ENCODE measurements around the gene HCAR1.

DNA sequence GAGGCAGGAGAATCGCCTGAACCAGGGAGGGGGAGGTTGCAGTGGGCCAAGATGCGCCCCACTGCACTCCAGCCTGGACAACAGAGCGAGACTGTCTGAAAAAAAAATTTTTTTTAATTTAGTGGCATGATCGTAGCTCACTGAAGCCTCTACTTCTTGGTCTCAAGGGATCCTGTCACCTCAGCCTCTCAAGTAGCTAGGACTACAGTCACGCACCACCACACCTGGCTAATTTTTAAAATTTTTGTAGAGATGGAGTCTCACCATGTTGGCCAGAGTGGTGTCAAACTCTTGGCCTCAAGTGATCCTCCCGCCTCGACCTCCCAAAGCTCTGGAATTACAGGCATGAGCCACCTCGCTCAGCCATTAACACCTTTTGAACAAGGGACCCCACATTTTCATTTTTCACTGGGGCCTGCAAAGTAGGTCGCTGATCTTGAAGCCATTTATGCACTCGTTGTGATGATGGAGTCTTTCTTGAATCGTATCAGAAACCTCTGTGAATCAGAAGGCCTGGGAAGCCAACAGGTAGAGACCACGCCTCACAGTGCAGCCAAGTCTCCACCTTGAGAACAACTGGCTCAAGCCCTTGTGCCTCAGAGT lies 5.9 kb downstream of the HCAR1 start:
- TF ChIP-seq, protein P1, sequence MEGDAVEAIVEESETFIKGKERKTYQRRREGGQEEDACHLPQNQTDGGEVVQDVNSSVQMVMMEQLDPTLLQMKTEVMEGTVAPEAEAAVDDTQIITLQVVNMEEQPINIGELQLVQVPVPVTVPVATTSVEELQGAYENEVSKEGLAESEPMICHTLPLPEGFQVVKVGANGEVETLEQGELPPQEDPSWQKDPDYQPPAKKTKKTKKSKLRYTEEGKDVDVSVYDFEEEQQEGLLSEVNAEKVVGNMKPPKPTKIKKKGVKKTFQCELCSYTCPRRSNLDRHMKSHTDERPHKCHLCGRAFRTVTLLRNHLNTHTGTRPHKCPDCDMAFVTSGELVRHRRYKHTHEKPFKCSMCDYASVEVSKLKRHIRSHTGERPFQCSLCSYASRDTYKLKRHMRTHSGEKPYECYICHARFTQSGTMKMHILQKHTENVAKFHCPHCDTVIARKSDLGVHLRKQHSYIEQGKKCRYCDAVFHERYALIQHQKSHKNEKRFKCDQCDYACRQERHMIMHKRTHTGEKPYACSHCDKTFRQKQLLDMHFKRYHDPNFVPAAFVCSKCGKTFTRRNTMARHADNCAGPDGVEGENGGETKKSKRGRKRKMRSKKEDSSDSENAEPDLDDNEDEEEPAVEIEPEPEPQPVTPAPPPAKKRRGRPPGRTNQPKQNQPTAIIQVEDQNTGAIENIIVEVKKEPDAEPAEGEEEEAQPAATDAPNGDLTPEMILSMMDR (IDR thresholded peaks at IDR 0.05; ENCODE audit: insufficient read depth, low read length) = no peak
- TF ChIP-seq GABPA (IDR thresholded peaks at IDR 0.05; ENCODE audit: low read depth) = no peak
- TF ChIP-seq, protein P2, sequence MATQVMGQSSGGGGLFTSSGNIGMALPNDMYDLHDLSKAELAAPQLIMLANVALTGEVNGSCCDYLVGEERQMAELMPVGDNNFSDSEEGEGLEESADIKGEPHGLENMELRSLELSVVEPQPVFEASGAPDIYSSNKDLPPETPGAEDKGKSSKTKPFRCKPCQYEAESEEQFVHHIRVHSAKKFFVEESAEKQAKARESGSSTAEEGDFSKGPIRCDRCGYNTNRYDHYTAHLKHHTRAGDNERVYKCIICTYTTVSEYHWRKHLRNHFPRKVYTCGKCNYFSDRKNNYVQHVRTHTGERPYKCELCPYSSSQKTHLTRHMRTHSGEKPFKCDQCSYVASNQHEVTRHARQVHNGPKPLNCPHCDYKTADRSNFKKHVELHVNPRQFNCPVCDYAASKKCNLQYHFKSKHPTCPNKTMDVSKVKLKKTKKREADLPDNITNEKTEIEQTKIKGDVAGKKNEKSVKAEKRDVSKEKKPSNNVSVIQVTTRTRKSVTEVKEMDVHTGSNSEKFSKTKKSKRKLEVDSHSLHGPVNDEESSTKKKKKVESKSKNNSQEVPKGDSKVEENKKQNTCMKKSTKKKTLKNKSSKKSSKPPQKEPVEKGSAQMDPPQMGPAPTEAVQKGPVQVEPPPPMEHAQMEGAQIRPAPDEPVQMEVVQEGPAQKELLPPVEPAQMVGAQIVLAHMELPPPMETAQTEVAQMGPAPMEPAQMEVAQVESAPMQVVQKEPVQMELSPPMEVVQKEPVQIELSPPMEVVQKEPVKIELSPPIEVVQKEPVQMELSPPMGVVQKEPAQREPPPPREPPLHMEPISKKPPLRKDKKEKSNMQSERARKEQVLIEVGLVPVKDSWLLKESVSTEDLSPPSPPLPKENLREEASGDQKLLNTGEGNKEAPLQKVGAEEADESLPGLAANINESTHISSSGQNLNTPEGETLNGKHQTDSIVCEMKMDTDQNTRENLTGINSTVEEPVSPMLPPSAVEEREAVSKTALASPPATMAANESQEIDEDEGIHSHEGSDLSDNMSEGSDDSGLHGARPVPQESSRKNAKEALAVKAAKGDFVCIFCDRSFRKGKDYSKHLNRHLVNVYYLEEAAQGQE (IDR thresholded peaks at IDR 0.05; ENCODE audit: insufficient replicate concordance, low read depth) = no peak
- TF ChIP-seq POLR2AphosphoS5 (IDR thresholded peaks at IDR 0.05; ENCODE audit: low read depth) = no peak
- no peak for TF ChIP-seq SPI1 (IDR thresholded peaks at IDR 0.05; ENCODE audit: borderline replicate concordance, low read depth)

Measured in HL-60 (cell line).